ENCODE results near the gene OTOF. TPM values are rescaled to one million over a fixed set of nuclear protein-coding genes. Genes with fewer than 3 reads are reported as not detected.

Gene OTOF
- total and polyA plus RNA-seq, 2 donors (not counting 1 experiment from before 2014, with no cell fraction given) = not detected

- Histone ChIP-seq H3K27ac (ENCODE audit: insufficient read depth, low read length) (no peak overlapping the region), H3K9ac (ENCODE audit: insufficient read depth, low read length) (no peak overlapping the region), H2AFZ (ENCODE audit: low read length) (no peak overlapping the region), H3K4me3 (replicated peaks in 1 of 4; ENCODE audit: control extremely low read depth in 1 of 4, insufficient read depth in 1 of 4, low read depth in 3 of 4, low read length in 4 of 4) (no peak overlapping the region), H3K4me2 (ENCODE audit: extremely low read depth, insufficient read depth, low read length) (no peak overlapping the region), H3K79me2 (ENCODE audit: control insufficient read depth, insufficient read depth, low read length) (no peaks in the 10 kb centered on the region), H3K9me3 (ENCODE audit: control insufficient read depth, insufficient read depth, low read depth, low read length) (no peaks in the 10 kb centered on the region), H3K36me3 (ENCODE audit: control insufficient read depth, insufficient read depth, low read length) (no peaks in the 10 kb centered on the region), H4K20me1 (ENCODE audit: control insufficient read depth, extremely low read depth, insufficient read depth, low read length) (no peaks in the 10 kb centered on the region), H3K27me3 (ENCODE audit: control insufficient read depth, insufficient read depth, low read length) (peaks cover under 1% of the 10 kb centered on the region), H3K4me1 (ENCODE audit: control insufficient read depth, extremely low read depth, insufficient read depth, low read length) (no peaks in the 10 kb centered on the region)
- TF ChIP-seq EZH2 (IDR thresholded peaks at IDR 0.05; ENCODE audit: low read length, missing control alignments) = no peak
- TF ChIP-seq, protein P1, sequence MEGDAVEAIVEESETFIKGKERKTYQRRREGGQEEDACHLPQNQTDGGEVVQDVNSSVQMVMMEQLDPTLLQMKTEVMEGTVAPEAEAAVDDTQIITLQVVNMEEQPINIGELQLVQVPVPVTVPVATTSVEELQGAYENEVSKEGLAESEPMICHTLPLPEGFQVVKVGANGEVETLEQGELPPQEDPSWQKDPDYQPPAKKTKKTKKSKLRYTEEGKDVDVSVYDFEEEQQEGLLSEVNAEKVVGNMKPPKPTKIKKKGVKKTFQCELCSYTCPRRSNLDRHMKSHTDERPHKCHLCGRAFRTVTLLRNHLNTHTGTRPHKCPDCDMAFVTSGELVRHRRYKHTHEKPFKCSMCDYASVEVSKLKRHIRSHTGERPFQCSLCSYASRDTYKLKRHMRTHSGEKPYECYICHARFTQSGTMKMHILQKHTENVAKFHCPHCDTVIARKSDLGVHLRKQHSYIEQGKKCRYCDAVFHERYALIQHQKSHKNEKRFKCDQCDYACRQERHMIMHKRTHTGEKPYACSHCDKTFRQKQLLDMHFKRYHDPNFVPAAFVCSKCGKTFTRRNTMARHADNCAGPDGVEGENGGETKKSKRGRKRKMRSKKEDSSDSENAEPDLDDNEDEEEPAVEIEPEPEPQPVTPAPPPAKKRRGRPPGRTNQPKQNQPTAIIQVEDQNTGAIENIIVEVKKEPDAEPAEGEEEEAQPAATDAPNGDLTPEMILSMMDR (conservative IDR thresholded peaks at IDR 0.05 in 1 of 2, IDR thresholded peaks at IDR 0.05 in 1 of 2; ENCODE audit: low read depth in 1 of 2, low read length in 2 of 2) = no peak
- no peak for DNase-seq (ENCODE audit: low read depth in 2 of 2)
These were observed 1.3 kb upstream of the OTOF start for GRCh38 chr2:26479131-26479788.

DNA sequence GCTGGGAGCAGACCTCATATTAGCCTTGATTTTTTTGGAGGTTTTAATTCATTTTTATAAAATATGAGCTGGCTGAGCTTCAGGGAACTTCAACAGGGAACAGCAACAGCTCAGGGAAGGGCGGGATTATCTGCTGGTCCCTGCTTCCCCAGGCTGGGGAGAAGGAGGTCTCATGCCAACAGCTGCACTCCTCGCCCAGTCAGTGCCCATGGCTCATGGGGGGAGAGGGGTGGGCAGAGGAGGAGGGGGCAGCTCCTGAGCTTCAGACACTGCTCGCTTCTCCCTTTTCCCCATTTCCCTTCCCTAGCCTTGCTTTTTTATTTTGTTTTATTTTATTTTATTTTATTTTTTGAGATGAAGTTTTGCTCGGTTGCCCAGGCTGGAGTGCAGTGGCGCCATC, 442 bp upstream of the OTOF start:
- no peaks in the 10 kb centered on the region for H4K20me1 ChIP-seq (ENCODE audit: control insufficient read depth, extremely low read depth, insufficient read depth, low read length)
- H3K36me3 ChIP-seq (ENCODE audit: control insufficient read depth, insufficient read depth, low read length) = no peaks in the 10 kb centered on the region
- no peak overlapping the region for H3K4me2 ChIP-seq (ENCODE audit: extremely low read depth, insufficient read depth, low read length)
- H3K27ac ChIP-seq (ENCODE audit: insufficient read depth, low read length) = no peak overlapping the region
- H3K9me3 ChIP-seq (ENCODE audit: control insufficient read depth, insufficient read depth, low read depth, low read length) = no peaks in the 10 kb centered on the region
- no peak overlapping the region for H2AFZ ChIP-seq (ENCODE audit: low read length)
- no peak for TF ChIP-seq EZH2 (IDR thresholded peaks at IDR 0.05; ENCODE audit: low read length, missing control alignments)
- TF ChIP-seq, protein P1 (conservative IDR thresholded peaks at IDR 0.05 in 1 of 2, IDR thresholded peaks at IDR 0.05 in 1 of 2; ENCODE audit: low read depth in 1 of 2, low read length in 2 of 2) = no peak
- no peaks in the 10 kb centered on the region for H3K4me1 ChIP-seq (ENCODE audit: control insufficient read depth, extremely low read depth, insufficient read depth, low read length)
- no peak overlapping the region for H3K4me3 ChIP-seq (replicated peaks in 1 of 4; ENCODE audit: control extremely low read depth in 1 of 4, insufficient read depth in 1 of 4, low read depth in 3 of 4, low read length in 4 of 4)
- no peaks in the 10 kb centered on the region for H3K79me2 ChIP-seq (ENCODE audit: control insufficient read depth, insufficient read depth, low read length)
- H3K27me3 ChIP-seq (ENCODE audit: control insufficient read depth, insufficient read depth, low read length) = no peaks in the 10 kb centered on the region
- no peak overlapping the region for H3K9ac ChIP-seq (ENCODE audit: insufficient read depth, low read length)
- no peak for DNase-seq (ENCODE audit: low read depth in 2 of 2)

- Histone ChIP-seq H3K27me3 (ENCODE audit: control insufficient read depth, insufficient read depth, low read length) (no peaks in the 10 kb centered on the region), H3K9me3 (ENCODE audit: control insufficient read depth, insufficient read depth, low read depth, low read length) (no peaks in the 10 kb centered on the region), H3K79me2 (ENCODE audit: control insufficient read depth, insufficient read depth, low read length) (no peaks in the 10 kb centered on the region), H3K9ac (ENCODE audit: insufficient read depth, low read length) (no peak overlapping the region), H3K4me3 (replicated peaks in 1 of 4; ENCODE audit: control extremely low read depth in 1 of 4, insufficient read depth in 1 of 4, low read depth in 3 of 4, low read length in 4 of 4) (no peak overlapping the region), H3K4me2 (ENCODE audit: extremely low read depth, insufficient read depth, low read length) (no peak overlapping the region), H3K27ac (ENCODE audit: insufficient read depth, low read length) (no peak overlapping the region), H3K36me3 (ENCODE audit: control insufficient read depth, insufficient read depth, low read length) (no peaks in the 10 kb centered on the region), H3K4me1 (ENCODE audit: control insufficient read depth, extremely low read depth, insufficient read depth, low read length) (no peaks in the 10 kb centered on the region), H4K20me1 (ENCODE audit: control insufficient read depth, extremely low read depth, insufficient read depth, low read length) (no peaks in the 10 kb centered on the region), H2AFZ (ENCODE audit: low read length) (no peak overlapping the region)
- no peak for DNase-seq (ENCODE audit: low read depth in 2 of 2)
- TF ChIP-seq, protein P1 (conservative IDR thresholded peaks at IDR 0.05 in 1 of 2, IDR thresholded peaks at IDR 0.05 in 1 of 2; ENCODE audit: low read depth in 1 of 2, low read length in 2 of 2) = no peak
- no peak for TF ChIP-seq EZH2 (IDR thresholded peaks at IDR 0.05; ENCODE audit: low read length, missing control alignments)
These were observed 606 bp downstream of the OTOF start for GRCh38 chr2:26477126-26477910.
